BE2C (cell line): ENCODE results near the gene MFSD1.

ENCODE experiments used
- DNase-seq: peaks from one replicate; pipeline ENCODE4 v3.0.0-alpha.2; 2020
- H3K27me3 ChIP-seq: fragments of 250-450 bp; sonication (Bioruptor Pico); 2 replicates; pipeline ENCODE4 v1.5.1; 2020; ENCODE audit warnings: mild to moderate bottlenecking
- H3K36me3 ChIP-seq: fragments of 250-450 bp; sonication (Bioruptor Pico); 2 replicates; pipeline ENCODE4 v1.5.1; 2020; ENCODE audit warnings: mild to moderate bottlenecking
- H3K4me1 ChIP-seq: fragments of 250-450 bp; sonication (Bioruptor Pico); 2 replicates; pipeline ENCODE4 v1.5.1; 2020
- H3K4me3 ChIP-seq: 2 replicates; pipeline ENCODE4 v1.5.1; 2011; ENCODE audit warnings: low read depth, low read length
- H3K9me3 ChIP-seq: fragments of 250-450 bp; sonication (Bioruptor Pico); 2 replicates; pipeline ENCODE4 v1.5.1; 2020
- CTCF ChIP-seq: IDR thresholded peaks from 2 replicates; pipeline ENCODE4 v1.5.1; 2012; ENCODE audit warnings: mild to moderate bottlenecking, low read depth, low read length

MFSD1 gene

GRCh38 chr3:158780766-158781165, 21.1 kb upstream of the MFSD1 start:
- no peaks in the 10 kb centered on the region for H3K9me3 ChIP-seq
- no peaks in the 10 kb centered on the region for H3K36me3 ChIP-seq
- DNase-seq, result no peak
- no peaks in the 10 kb centered on the region for H3K27me3 ChIP-seq
- no peak for TF ChIP-seq CTCF
- H3K4me1 ChIP-seq, result no peaks in the 10 kb centered on the region
- H3K4me3 ChIP-seq, result no peak overlapping the region

GRCh38 chr3:158781191-158781590, 20.7 kb upstream of the MFSD1 start:
- H3K4me3 ChIP-seq, result no peak overlapping the region
- H3K36me3 ChIP-seq, result no peaks in the 10 kb centered on the region
- TF ChIP-seq CTCF, result no peak; the same call in 1 of the 2 replicates
- no peak for DNase-seq
- H3K4me1 ChIP-seq, result no peaks in the 10 kb centered on the region
- no peaks in the 10 kb centered on the region for H3K27me3 ChIP-seq
- no peaks in the 10 kb centered on the region for H3K9me3 ChIP-seq

- H3K9me3 ChIP-seq, result no peaks in the 10 kb centered on the region
- no peak for DNase-seq
- no peaks in the 10 kb centered on the region for H3K4me1 ChIP-seq
- no peak for TF ChIP-seq CTCF
- no peak overlapping the region for H3K4me3 ChIP-seq
- H3K27me3 ChIP-seq, result no peaks in the 10 kb centered on the region
- H3K36me3 ChIP-seq, result no peaks in the 10 kb centered on the region
These were observed 20.0 kb upstream of the MFSD1 start for GRCh38 chr3:158781849-158782248.

GRCh38 chr3:158782283-158782989, 19.4 kb upstream of the MFSD1 start:
- TF ChIP-seq CTCF, result no peak
- Histone ChIP-seq H3K4me3 (no peak overlapping the region), H3K4me1 (no peaks in the 10 kb centered on the region), H3K9me3 (no peaks in the 10 kb centered on the region), H3K36me3 (no peaks in the 10 kb centered on the region), H3K27me3 (no peaks in the 10 kb centered on the region)
- DNase-seq, result no peak

GRCh38 chr3:158783051-158783450, 18.8 kb upstream of the MFSD1 start:
- Histone ChIP-seq H3K36me3 (no peaks in the 10 kb centered on the region), H3K9me3 (no peaks in the 10 kb centered on the region), H3K27me3 (no peaks in the 10 kb centered on the region), H3K4me3 (no peak overlapping the region), H3K4me1 (no peaks in the 10 kb centered on the region)
- TF ChIP-seq CTCF, result no peak
- DNase-seq, result no peak

GRCh38 chr3:158785972-158786371, 15.9 kb upstream of the MFSD1 start:
- H3K9me3 ChIP-seq, result no peaks in the 10 kb centered on the region
- no peaks in the 10 kb centered on the region for H3K27me3 ChIP-seq
- no peak for DNase-seq
- peaks cover 8% of the 10 kb centered on the region for H3K4me1 ChIP-seq
- no peaks in the 10 kb centered on the region for H3K36me3 ChIP-seq
- TF ChIP-seq CTCF, result no peak
- no peak overlapping the region for H3K4me3 ChIP-seq
